T-cell (primary cell): ENCODE data around the gene IL20. TPM values are rescaled to one million over a fixed set of nuclear protein-coding genes. Genes with fewer than 3 reads are reported as not detected.

Experiments used
- ATAC-seq, 4 experiments: fragments of 200-7000 bp in 3 of 4; fragments of 150-1000 bp in 1 of 4; cut with Tn5 transposase; replicated peaks in 1 of 4; 1 replicate in 3 of 4; 2 replicates in 1 of 4; pipeline ENCODE4 v1.10.0; 2021; ENCODE audit warnings: moderate library complexity in 3 of 4, mild to moderate bottlenecking in 2 of 4, moderate number of reproducible peaks in 1 of 4
- CTCF ChIA-PET, 2 donors: fragments of 300-600 bp; sonication (Branson Sonifier 250); formaldehyde crosslinking; loops; one replicate each; lab custom pipeline; 2022; ENCODE audit warnings: antibody characterized with exemption in 2 of 2; lab: Charles Lee
- POLR2A ChIA-PET, 2 donors: fragments of 300-600 bp; sonication (Branson Sonifier 250); formaldehyde crosslinking; loops; one replicate each; lab custom pipeline; 2022; ENCODE audit warnings: antibody characterized with exemption in 2 of 2; lab: Charles Lee
- DNase-seq, 35 experiments: peaks; one replicate each; pipeline versions ENCODE4 v3.0.0 to v3.0.0-alpha.2; 2013 to 2023
- H3K27ac ChIP-seq: one replicate; pipeline ENCODE4 v1.5.1; 2013; ENCODE audit warnings: low read length
- H3K27me3 ChIP-seq, 2 experiments: replicated peaks in 1 of 2; 1 replicate in 1 of 2; 2 replicates in 1 of 2; pipeline versions ENCODE4 v1.6.1 to v1.7.0; 2013; ENCODE audit warnings: low read length in 1 of 2, mixed read lengths in 1 of 2; ENCODE audit not compliant: control insufficient read depth in 2 of 2, insufficient read depth in 2 of 2; ENCODE audit errors: extremely low read depth in 1 of 2
- H3K36me3 ChIP-seq, 2 donors: 1 replicate in 1 of 2; 2 replicates in 1 of 2; pipeline versions ENCODE4 v1.6.1 to v1.7.0; 2013; ENCODE audit warnings: low read length in 1 of 2; ENCODE audit not compliant: control insufficient read depth in 2 of 2, insufficient read depth in 1 of 2; ENCODE audit errors: extremely low read depth in 1 of 2
- H3K4me1 ChIP-seq, 2 experiments: 1 replicate in 1 of 2; 2 replicates in 1 of 2; pipeline versions ENCODE4 v1.6.1 to v1.7.0; 2013; ENCODE audit warnings: low read length in 2 of 2, mixed read lengths in 1 of 2; ENCODE audit not compliant: insufficient read depth in 2 of 2, control insufficient read depth in 1 of 2; ENCODE audit errors: extremely low read depth in 1 of 2
- H3K4me3 ChIP-seq, 2 donors: 1 replicate in 1 of 2; 2 replicates in 1 of 2; pipeline versions ENCODE4 v1.5.1 to v1.7.0; 2013; ENCODE audit warnings: mild to moderate bottlenecking in 2 of 2, low read length in 1 of 2, moderate library complexity in 1 of 2; ENCODE audit not compliant: control insufficient read depth in 1 of 2; ENCODE audit errors: extremely low read depth in 1 of 2
- H3K9me3 ChIP-seq: 2 replicates; pipeline ENCODE4 v1.7.0; 2013
- H3K27ac Mint-ChIP-seq, 2 donors: one replicate each; pipeline ENCODE4 v1.8.0; 2020 to 2021; ENCODE audit warnings: mild to moderate bottlenecking in 2 of 2, mixed read lengths in 2 of 2
- H3K27me3 Mint-ChIP-seq, 2 donors: one replicate each; pipeline ENCODE4 v1.8.0; 2021 to 2022; ENCODE audit warnings: mixed read lengths in 2 of 2
- H3K36me3 Mint-ChIP-seq: one replicate; pipeline ENCODE4 v1.8.0; 2021; ENCODE audit warnings: mixed read lengths
- H3K4me1 Mint-ChIP-seq, 3 donors: one replicate each; pipeline ENCODE4 v1.8.0; 2020 to 2022; ENCODE audit warnings: mixed read lengths in 3 of 3, mild to moderate bottlenecking in 1 of 3
- H3K4me3 Mint-ChIP-seq, 3 donors: one replicate each; pipeline ENCODE4 v1.8.0; 2020 to 2022; ENCODE audit warnings: mild to moderate bottlenecking in 3 of 3, mixed read lengths in 3 of 3, moderate library complexity in 3 of 3
- H3K9me3 Mint-ChIP-seq, 3 donors: one replicate each; pipeline ENCODE4 v1.8.0; 2020 to 2022; ENCODE audit warnings: mixed read lengths in 3 of 3
- WGBS: methylation state at CpG from one replicate; pipeline ENCODE4 v1.1.5; 2013; ENCODE audit warnings: missing lambda C conversion rate; ENCODE audit not compliant: insufficient coverage; 5-methylcytosine and 5-hydroxymethylcytosine counted together
- total RNA-seq, 35 experiments: library from RNA in 6 of 35; stranded (reverse) in 6 of 35; fragments of 120-200 nt in 1 of 35; gene quantifications; one replicate each; pipeline versions ENCODE4 v1.2.1 to v1.2.4 and lab custom pipeline; 2013 to 2026

IL20 gene
- total RNA-seq, 5 donors from 2014 or later (not counting 1 experiment from before 2014, with no cell fraction given) = not detected

DNA sequence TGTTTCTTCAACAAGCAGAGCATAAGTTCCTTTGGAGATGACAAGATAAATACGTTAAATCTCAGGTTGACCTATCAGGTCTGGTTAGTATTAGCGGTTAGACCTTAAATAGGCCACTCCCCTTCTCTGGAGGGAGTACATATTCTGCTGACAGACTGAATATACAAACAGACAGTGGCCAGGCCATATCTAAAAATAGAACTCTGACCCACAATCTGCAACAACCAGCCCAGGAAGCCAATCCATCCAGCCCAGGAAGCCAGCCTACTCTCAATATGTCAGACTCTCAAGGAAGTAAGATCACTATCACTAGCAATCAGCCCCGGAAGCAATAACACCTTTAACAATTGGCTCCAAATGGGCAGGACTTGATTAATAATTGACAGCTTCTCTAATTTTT lies 6.7 kb downstream of the IL20 start:
- Mint-ChIP-seq H3K4me1 (no peaks in the 10 kb centered on the region), H3K27ac (no peak overlapping the region), H3K9me3 (peaks cover 8 to 19% (median 11%) of the 10 kb centered on the region in 3 donors), H3K4me3 (no peak overlapping the region), H3K27me3 (peaks cover 0 to 5% of the 10 kb centered on the region in 2 donors), H3K36me3 (peaks cover 15% of the 10 kb centered on the region)
- ChIA-PET CTCF (interaction anchor here in 1 of 2 donors (1.3 kb wide), 1 partner anchor 112 kb away, joined by 3 read pairs; no protein-coding TSS in a partner anchor), POLR2A (interaction anchor here in 1 of 2 donors (0.6 kb wide), 1 partner anchor 164 kb away, joined by 3 read pairs; no protein-coding TSS in a partner anchor)
- WGBS = 80% methylated on average over 1 of the region's 3 CpGs
- H3K4me3 ChIP-seq = no peak overlapping the region
- no peaks in the 10 kb centered on the region for H3K36me3 ChIP-seq
- H3K27ac ChIP-seq = no peak overlapping the region
- no peak for ATAC-seq
- H3K27me3 ChIP-seq = peaks cover 0 to 2% of the 10 kb centered on the region in 2 experiments
- H3K9me3 ChIP-seq = peaks cover 4% of the 10 kb centered on the region
- no peaks in the 10 kb centered on the region for H3K4me1 ChIP-seq
- DNase-seq = no peak

DNA sequence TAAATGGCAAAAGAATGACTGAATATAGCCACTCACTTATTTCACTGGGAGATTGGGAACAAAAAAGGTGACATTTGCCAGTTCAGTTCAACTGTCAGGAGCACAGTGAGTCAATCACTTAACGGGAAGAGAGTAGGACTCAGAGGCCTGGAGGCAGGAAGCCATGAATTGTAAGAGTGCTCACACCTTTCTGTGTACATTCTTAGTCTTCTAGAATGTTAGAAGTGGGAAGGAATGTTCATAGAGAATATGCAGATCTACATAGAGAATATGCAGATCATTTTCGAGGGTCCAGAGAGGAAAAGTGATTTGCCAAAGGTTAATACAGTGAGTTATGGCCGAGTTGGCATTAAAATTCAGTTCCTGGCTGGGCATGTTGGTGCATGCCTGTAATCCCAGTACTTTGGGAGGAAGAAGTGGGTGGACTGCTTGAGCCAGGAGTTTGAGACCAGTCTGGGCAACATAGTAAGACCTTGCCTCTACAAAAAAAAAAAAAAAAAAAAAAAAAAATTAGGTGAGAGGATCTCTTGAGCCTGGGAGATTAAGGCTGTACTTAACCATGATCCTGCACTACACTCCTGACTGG lies 8.3 kb downstream of the IL20 start:
- Histone ChIP-seq H3K4me1 (no peaks in the 10 kb centered on the region), H3K27me3 (peaks cover 0 to 2% of the 10 kb centered on the region in 2 experiments), H3K36me3 (no peaks in the 10 kb centered on the region), H3K9me3 (peaks cover 9% of the 10 kb centered on the region), H3K27ac (no peak overlapping the region), H3K4me3 (no peak overlapping the region)
- Mint-ChIP-seq H3K36me3 (peaks cover 24% of the 10 kb centered on the region), H3K9me3 (peaks cover 13 to 33% (median 22%) of the 10 kb centered on the region in 3 donors), H3K4me3 (no peak overlapping the region), H3K27ac (no peak overlapping the region), H3K4me1 (no peaks in the 10 kb centered on the region), H3K27me3 (peaks cover 0 to 2% of the 10 kb centered on the region in 2 donors)
- DNase-seq = no peak
- WGBS = 82% methylated on average over 3 of the region's 3 CpGs
- CTCF ChIA-PET = no interaction called here
- POLR2A ChIA-PET = no interaction called here
- no peak for ATAC-seq

DNA sequence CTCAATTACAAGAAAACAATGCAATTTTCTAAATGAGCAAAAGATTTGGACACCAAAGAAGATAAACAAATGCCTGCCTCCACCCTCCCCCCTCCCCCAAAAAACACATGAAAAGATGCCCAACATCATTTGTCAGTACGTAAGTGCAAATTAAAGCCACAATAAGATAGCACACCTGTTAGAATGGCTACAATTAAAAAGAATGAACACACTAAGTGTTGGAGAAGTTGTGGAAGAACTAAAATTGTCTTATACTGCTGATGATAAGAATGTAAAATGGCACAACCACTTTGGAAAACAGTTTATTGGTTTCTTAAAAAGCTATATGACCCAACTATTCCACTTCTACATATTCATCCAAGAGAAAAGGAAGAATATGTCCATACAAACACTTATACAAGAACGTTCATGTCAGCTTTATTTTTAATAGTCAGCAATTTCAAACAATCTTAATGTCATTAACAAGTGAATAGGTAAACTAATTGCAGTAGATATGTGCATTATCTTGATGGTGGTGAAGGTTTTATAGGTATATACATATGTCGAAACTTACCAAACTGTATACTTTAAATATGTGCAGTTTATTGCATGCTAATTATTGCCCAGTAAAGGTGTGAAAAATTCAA lies 10.4 kb downstream of the IL20 start:
- H3K27me3 Mint-ChIP-seq = no peaks in the 10 kb centered on the region
- CTCF ChIA-PET = interaction anchor here in 1 of 2 donors (0.6 kb wide), 1 partner anchor 160 kb away, joined by 3 read pairs; no protein-coding TSS in a partner anchor
- H3K27ac ChIP-seq = no peak overlapping the region

DNA sequence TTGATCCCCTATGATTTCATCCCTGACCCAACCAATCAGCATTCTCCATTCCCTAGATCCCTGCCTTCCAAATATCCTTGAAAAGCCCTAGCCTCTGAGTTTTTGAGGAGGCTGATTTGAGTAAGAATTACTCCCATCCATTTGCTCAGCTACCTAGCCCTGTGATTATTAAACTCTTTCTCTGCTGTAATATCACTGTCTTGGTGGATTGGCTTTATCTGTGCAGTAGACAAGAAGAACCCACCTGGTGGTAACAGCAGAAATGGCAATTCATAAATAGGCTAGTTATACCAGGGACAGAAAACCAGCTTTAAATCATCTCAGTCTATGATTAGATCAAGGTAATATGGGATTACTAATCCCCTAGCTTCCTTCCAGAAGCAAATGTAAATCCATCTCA lies 13.0 kb downstream of the IL20 start:
- Histone ChIP-seq H3K36me3 (no peaks in the 10 kb centered on the region), H3K27me3 (no peaks in the 10 kb centered on the region), H3K27ac (no peak overlapping the region), H3K9me3 (peaks cover 9% of the 10 kb centered on the region), H3K4me3 (no peak overlapping the region), H3K4me1 (no peaks in the 10 kb centered on the region)
- H3K9me3 Mint-ChIP-seq = peaks cover 17 to 35% (median 21%) of the 10 kb centered on the region in 3 donors
- no peaks in the 10 kb centered on the region for H3K4me1 Mint-ChIP-seq
- no peak for ATAC-seq
- CTCF ChIA-PET = interaction anchor here in 1 of 2 donors (0.6 to 1.2 kb wide), 4 partner anchors 13 to 55 kb away, joined by 3 to 6 read pairs (median 4); partner anchors contain the start of gene IL20
- no peaks in the 10 kb centered on the region for H3K27me3 Mint-ChIP-seq
- no peak for DNase-seq
- peaks cover 20% of the 10 kb centered on the region for H3K36me3 Mint-ChIP-seq
- H3K4me3 Mint-ChIP-seq = no peak overlapping the region
- POLR2A ChIA-PET = interaction anchor here (0.6 kb wide), 2 partner anchors 11 to 169 kb away, joined by 3 to 5 read pairs; no protein-coding TSS in a partner anchor
- H3K27ac Mint-ChIP-seq = no peak overlapping the region

More for the DNA sequence above, 10.4 kb downstream of the IL20 start:
- Histone ChIP-seq H3K4me1 (no peaks in the 10 kb centered on the region), H3K36me3 (no peaks in the 10 kb centered on the region), H3K9me3 (peaks cover 9% of the 10 kb centered on the region), H3K4me3 (no peak overlapping the region), H3K27me3 (no peaks in the 10 kb centered on the region)
- no CpG with 5 or more reads among the region's 3 CpGs for WGBS
- Mint-ChIP-seq H3K4me1 (no peaks in the 10 kb centered on the region), H3K9me3 (peaks cover 17 to 40% (median 28%) of the 10 kb centered on the region in 3 donors), H3K36me3 (peaks cover 25% of the 10 kb centered on the region), H3K4me3 (no peak overlapping the region), H3K27ac (no peak overlapping the region)
- POLR2A ChIA-PET = interaction anchor here in 1 of 2 donors (0.6 kb wide), 1 partner anchor 10 kb away, joined by 3 read pairs; the partner anchor contains the start of gene IL20
- ATAC-seq = no peak
- no peak for DNase-seq

DNA sequence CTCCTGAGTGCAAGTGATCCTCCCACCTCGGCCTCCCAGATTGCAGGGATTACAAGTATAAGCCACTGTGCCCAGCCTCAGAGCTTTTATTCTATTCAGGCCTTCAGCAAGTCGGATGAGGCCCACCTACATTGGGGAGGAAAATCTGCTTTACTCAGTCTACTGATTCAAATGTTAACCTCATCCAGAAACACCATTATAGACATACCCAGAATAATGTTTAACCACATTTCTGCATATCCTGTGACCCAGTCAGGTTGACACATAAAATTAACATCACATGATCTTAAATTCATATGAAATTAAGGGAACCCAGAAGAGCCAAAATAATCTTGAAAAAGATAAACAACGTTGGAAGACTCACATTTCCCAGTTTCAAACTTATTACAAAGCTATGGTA lies 14.9 kb downstream of the IL20 start:
- Histone ChIP-seq H3K36me3 (no peaks in the 10 kb centered on the region), H3K4me1 (no peaks in the 10 kb centered on the region), H3K27me3 (no peaks in the 10 kb centered on the region), H3K9me3 (peaks cover 9% of the 10 kb centered on the region), H3K4me3 (no peak overlapping the region), H3K27ac (no peak overlapping the region)
- ATAC-seq (no peak), DNase-seq (no peak)
- Mint-ChIP-seq H3K27ac (no peak overlapping the region), H3K9me3 (peaks cover 17 to 31% (median 19%) of the 10 kb centered on the region in 3 donors), H3K36me3 (peaks cover 19% of the 10 kb centered on the region), H3K4me1 (no peaks in the 10 kb centered on the region), H3K27me3 (no peaks in the 10 kb centered on the region), H3K4me3 (no peak overlapping the region)
- 67% methylated on average over 1 of the region's 3 CpGs for WGBS
- POLR2A ChIA-PET = no interaction called here
- CTCF ChIA-PET = interaction anchor here (0.6 kb wide), 2 partner anchors 34 to 1794 kb away, joined by 3 read pairs; no protein-coding TSS in a partner anchor

DNA sequence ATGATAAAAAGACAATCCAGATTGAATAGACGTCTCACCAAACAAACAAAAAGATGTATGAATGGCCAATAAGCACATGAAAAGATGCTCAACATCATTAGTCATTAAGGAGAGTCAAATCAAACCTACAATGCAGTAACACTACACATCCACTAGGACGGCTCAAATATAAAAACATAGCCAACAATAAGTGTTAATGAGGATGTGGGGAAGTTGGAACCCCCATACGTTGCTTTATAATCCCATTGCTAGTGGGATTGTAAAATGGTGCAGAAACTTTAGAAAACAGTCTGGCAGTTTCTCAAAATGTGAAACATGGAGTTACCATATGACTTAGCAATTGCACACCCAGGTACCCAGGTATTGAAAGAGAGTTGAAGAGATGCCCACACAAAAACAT lies 17.1 kb downstream of the IL20 start:
- H3K4me3 Mint-ChIP-seq = no peak overlapping the region
- ChIA-PET CTCF (no interaction called here), POLR2A (no interaction called here)
- ATAC-seq (no peak), DNase-seq (no peak)
- Histone ChIP-seq H3K27ac (no peak overlapping the region), H3K4me3 (no peak overlapping the region), H3K27me3 (no peaks in the 10 kb centered on the region), H3K4me1 (no peaks in the 10 kb centered on the region), H3K9me3 (peaks cover 5% of the 10 kb centered on the region), H3K36me3 (no peaks in the 10 kb centered on the region)
- H3K27ac Mint-ChIP-seq = no peak overlapping the region
- H3K36me3 Mint-ChIP-seq = peaks cover 11% of the 10 kb centered on the region
- peaks cover 9 to 18% (median 14%) of the 10 kb centered on the region in 3 donors for H3K9me3 Mint-ChIP-seq
- no peaks in the 10 kb centered on the region for H3K4me1 Mint-ChIP-seq
- H3K27me3 Mint-ChIP-seq = peaks cover 0 to 1% of the 10 kb centered on the region in 2 donors
- 80% methylated on average over 1 of the region's 3 CpGs for WGBS
